NCI-H1092 (cell line): ENCODE data around the gene WDR6.

Experiments used
- DNase-seq: peaks from one replicate; lab custom pipeline; 2025; lab: John Stamatoyannopoulos, UW

The WDR6 gene

DNA sequence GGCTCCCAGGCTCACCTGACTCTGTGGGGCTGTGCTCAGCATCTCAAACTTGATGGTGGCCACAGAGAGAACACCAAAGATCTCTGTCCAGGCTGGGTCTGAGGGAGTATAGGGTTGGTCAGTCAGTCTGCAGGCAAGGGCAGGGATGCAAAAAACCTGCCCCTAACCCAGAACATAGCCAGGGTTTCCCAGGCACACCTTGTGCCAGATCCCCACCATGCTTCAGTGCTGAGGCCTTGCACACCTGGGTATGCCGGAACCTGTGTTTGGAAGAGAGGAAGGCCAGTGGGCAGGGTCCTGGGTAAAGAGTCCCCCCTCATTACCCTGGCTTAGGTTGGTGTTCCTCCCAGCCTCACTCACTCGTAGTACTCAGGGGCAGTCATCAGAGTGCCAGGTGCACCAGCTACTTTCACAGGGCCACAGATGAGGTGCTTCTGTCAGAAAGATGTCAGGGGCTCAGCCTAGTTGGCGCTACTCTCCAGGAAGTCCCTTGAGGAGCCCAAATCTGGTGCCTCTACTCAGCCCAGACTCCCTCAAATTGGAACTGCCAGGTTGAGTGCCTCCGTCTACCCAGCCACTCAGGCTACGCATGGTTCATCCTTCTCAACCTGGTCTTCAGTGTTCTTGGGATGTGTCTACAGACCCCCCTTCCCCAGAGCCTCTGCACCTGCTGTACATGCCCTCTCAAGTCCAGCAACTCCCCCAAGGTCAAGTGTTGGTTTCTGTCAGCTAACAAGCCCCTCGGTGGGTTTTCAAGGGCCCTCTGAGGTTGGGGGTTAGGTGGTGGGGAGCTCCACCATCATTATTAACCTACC lies 9.4 kb downstream of the WDR6 start:
- no peak for DNase-seq

DNA sequence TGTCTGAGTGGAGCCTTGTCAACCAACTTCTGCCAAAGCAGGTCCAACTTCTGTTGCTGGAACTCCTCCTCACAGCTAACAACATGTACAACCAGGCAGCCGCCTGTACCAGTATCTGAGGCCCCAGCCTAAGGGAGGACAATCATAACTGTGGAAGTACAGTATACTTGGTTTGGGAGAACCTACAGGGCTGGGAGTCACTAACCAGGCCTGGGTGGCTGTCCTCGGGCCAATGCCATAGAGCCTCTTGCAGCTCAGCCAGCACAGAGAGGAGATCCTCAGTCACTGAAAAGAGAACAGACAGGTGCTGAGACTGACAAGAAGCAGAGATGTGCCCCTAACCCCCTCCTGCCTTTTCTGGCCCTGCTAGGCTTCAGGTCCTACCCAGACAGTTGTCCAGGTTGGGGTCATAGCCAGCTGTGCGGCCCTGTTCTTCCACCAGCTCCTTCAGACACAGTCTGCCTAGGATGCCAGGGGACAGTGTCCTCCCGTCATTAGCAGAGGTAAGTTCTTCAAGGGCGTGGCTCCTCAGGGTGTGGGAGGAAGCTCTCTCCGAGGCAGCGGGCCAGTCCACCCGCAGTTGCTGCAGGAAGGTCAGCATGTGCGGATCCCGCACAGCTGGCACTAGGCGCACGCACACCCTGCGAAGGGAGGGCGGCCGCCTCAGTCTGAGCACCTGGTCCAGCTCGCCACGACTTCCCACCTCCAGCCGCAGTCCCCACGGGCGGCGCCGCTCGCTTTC lies 10.2 kb downstream of the WDR6 start:
- DNase-seq: no peak

DNA sequence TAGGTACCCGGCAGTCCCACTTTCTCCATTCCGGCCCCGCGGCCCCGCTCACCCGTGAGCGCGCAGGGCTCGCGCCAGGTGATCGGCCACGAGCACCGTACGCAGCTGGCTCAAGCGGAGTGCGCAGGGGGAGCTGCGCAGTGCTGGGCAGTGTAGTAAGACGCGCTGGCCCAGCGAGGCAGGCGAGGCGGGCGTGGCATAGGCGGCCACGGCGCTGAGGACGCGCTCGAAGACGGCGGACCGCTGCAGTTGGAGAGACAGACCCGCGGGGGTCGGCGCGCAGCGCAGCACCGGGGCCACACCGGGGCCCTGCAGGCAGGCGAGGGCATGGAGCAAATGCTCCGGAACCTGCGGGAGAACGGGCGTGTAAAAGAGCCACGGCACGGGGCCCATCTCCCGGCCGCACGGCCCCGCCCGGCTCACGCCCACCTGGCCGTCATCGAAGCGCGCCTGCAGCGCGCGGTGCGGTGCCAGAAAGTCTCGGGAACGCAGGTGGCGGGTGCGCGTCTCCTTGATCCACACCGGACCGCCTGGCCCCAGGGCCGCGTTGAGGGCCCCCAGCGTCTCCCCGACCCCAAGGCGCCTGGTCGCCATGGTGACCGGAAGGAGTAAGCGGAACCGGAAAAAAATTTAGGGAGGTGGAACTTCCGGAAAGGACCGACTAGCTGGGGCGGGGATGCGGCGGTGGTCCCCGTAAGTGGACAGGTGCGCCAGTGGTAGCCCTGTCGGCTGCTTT lies 10.9 kb downstream of the WDR6 start, which contains the start of gene DALRD3:
Gene DALRD3 (minus strand): TSS at position 610 of the 736 bp plus-strand sequence. CDS start 16 bp downstream, at position 594.
- peak; percentile 59 for DNase-seq

DNA sequence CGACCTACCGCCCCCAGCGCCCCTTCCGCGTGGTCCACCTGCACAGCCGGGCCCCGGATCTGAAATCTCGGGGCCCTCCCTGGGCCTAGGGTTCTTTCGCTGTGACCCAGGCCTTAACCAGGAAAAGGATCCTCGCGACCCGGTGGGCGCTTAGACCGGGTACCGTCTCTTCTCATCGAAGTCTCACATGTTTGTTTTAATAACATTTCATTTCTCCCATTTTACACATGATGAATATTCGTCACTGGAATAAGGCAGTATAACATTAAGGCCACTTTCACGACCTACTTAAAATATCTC lies 11.5 kb downstream of the WDR6 start:
- DNase-seq: no peak

DNA sequence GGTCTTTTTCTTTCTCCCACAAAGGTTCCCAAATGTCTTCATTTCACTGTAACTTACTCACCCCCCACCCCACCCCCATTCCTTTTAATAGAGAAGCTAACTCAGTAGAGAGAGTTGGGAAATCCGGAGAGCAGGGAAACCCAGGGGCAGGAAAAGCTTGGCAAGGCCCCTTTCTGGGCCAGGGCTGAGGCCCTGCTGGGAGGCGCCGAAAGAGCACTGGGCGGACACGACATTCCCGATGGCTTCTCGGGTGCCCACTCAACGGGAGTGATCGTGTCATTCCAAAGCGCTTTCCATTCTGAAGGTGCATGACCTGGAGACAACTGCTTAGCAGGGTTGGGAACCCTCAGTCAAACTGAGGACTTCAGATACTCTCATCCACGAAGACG lies 12.7 kb downstream of the WDR6 start:
- DNase-seq: no peak

DNA sequence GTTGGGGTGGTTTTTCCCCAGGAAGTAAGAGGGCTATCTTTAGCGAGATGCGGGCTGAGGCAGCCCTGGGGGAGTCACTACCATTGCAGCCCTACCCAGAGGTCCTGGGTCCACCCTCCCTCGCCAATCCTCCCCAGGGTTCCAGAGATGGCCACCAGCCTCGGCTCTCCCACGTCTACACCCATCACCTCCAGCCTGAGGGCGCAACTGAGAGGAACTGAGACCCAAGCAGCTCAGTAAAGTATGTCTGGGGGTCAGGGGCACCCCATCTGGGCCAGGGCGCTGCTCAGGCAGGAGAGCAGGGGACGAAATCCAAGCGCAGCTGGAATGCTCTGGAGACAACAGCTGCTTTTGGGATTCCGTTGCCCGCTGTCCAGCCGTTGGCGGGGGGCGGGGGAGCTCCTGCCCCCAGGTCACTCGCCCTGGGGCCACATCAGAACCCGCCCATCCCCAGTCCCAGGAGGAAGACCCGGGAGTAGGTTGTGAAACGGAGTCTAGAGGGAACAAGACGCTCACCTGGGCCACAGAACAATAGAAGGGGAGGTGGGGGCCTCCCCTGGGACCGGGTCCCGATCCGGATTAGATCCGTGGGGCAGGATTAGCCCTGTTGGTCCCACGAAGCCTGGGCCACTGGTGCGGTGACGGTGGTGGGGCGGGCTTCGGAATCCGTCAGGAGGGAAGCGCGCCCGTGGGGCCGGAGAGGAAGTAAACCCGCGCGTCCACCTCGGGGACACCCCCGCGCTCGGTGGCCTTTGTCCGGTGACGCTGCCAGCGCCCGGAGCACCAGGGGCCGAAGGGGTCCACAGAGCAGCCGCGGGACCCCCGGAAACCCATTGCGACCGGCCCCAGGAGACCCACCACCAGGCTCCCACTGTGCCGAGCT lies 13.4 kb downstream of the WDR6 start:
- DNase-seq: no peak

DNA sequence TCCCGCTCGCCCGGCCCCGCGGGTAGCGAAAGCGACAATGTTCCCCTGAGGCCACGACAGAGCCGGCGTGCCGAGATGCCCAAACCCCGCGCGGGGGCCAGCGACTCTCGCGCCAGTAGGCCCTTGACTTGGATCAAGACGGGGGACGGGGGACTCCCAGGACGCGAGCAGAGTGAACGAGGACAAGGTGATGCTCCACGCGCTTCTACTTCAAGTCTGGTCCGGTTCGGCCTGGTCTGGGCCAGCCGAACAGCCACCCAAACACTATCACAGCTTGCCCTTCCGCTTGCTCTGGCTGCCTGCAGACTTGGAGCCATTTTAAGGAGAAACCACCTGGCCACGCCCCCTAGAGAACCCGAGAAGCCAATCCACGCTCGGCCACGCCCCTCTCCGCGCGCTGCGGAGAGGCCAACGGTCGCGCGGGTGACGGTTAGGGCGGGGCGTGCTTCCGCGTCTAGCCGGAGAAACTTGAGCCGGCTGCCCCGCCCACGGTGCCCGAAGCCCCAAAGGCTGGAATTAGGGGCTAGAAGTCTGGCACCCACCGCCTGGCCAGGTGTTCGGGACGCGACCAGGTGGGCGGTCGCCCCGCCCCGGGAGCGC lies 14.1 kb downstream of the WDR6 start:
- peak; percentile 95 for DNase-seq

DNA sequence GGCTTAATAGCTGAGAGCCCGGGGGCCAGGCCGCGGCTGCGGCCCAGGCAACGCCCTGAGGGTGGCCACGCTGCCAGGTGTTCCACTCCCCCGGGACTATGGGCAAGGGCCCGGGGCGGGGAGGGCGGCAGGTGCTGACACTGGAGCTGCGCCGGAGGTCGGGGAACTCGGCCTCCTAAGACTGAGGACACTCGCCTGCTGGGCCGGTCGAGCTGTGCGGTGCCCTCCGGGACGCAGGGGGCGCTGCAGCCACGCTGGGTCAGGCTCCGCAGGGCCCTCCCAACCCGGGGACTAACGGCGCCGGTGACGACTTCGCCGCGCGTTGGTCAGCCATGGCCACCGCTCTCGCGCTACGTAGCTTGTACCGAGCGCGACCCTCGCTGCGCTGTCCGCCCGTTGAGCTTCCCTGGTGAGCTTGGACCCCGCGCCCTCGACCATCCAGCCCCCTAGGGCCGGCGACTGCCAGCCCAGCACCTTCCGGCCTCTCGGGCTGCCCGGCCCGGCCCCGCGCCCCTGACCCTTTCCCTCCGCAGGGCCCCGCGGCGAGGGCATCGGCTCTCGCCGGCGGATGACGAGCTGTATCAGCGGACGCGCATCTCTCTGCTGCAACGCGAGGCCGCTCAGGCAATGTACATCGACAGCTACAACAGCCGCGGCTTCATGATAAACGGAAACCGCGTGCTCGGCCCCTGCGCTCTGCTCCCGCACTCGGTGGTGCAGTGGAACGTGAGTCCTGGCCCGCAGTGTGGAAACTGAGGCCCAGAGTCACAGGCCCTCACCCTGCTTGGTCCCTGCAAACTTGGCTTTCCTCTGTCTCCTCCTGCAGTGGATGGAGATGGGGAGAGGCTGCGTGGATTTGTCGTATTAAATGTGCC lies 14.9 kb downstream of the WDR6 start, which contains the start of gene NDUFAF3:
Gene NDUFAF3 (plus strand): TSS at position 309 of the 875 bp plus-strand sequence. CDS start 24 bp downstream, at position 333.
- peak; percentile 80 for DNase-seq

DNA sequence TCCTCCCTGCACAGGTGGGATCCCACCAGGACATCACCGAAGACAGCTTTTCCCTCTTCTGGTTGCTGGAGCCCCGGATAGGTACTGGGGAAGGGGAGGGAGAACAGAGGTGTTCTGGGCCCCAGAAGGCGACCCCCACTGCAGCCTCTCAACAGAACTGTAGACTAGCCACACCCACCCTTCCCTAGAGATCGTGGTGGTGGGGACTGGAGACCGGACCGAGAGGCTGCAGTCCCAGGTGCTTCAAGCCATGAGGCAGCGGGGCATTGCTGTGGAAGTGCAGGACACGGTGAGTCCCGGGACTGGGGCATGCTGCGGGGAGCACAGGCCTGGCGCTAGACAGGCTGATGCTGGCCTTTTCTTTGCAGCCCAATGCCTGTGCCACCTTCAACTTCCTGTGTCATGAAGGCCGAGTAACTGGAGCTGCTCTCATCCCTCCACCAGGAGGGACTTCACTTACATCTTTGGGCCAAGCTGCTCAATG lies 15.5 kb downstream of the WDR6 start:
- DNase-seq: no peak

DNA sequence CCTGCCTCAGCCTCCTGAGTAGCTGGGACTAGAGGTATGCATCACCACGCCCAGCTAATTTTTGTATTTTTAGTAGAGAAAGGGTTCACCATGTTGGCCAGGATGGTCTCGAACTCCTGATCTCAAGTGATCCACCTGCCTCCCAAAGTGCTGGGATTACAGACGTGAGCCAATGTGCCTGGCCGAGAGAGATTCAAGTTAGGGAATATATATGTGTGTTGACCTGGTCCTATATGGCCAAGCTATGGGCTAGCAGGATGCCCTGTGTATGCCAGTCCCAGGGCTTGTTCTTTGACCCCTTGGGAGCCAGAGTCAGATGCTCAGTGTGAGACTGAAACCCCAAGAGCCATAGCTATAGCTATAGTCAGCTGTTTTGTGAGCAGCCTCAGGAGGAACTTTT lies 16.6 kb downstream of the WDR6 start:
- no peak for DNase-seq

DNA sequence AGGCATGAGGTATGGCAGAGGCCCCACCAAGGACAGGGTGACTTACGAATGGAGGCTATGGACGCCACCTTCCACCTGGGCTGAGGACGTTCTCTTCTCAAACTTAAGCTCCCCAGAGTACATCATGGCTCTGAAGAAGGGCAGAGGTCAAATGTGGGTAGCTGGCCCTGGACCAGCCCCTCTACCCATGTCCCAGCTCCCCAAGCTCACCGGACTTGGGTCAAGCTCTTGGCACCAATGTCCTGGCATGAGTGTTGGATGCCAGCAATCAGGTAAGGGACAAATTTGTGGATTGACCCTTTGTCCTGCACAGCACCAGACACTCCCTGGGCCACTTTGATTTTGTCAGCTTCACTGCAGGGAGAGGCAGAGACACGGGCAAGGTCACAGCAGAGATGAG lies 17.3 kb downstream of the WDR6 start:
- no peak for DNase-seq

DNA sequence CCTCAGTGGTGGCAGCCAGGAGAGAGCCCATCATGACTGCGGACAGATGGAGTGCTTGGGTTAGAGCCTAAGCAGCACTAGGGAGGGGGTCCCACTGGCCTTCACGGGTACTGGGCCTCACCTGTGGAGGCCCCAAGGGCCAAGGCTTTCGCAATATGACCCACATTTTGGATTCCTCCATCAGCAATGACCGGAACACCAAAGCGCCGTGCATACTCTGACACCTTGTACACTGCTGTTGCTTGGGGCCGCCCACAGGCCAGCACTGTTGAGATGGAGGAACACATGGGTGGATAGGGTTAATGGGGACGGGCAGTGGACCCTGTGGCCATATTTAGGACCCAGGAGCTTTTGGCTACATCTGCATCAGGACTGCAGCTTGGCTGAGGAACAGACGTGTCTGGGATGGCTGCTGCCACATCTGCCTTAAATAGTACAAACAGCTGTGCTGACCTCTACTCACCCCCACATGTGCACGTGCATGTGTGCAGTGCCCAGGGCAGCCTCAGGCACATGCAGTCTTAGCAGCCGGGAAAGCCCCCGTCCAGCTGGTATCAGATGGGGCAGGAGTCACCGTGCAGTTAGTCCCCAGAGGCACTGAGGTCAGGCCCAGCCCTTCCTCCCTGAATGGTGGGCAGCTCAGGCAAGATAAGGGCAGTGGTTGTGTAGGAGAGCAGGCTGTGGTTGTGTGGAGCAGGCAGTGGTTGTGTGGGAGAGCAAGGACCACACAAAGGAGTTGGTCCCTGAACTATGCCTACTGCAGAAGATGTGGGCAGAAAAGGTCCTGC lies 18.0 kb downstream of the WDR6 start:
- DNase-seq: no peak

DNA sequence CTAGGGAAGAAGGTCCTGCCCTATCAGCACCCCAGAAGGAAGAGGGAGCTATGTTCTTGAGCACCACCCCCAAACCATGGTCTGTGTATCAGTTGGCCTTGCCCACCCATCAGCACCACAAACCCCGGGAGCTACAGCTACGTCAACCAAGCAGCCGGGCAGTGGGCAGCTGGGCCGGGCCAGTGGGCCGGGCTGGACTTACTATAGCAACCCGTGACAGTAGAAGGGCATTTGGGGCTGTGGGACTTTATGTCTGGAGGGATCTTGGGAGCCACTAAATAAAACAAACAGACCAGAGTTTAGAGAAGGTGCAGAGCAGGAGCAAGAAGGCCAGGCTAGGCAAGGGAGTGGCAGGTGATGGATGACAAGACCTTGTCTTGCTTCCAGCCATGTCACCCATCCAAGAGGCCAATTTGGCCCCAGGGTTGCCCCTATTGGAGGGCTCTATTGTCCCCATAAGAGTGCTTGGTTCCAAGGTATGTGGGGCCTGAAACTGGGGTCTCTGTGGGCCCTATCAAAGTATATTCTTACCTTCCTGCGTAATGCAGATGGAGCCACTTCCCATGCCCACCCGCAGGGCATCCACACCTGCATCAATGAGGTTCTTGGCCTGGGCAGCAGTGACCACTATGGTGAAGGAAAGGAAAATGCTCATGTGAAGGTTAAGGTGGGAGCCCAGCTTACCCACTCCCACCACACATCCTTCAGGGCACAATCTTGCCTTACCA lies 18.8 kb downstream of the WDR6 start:
- DNase-seq: no peak

DNA sequence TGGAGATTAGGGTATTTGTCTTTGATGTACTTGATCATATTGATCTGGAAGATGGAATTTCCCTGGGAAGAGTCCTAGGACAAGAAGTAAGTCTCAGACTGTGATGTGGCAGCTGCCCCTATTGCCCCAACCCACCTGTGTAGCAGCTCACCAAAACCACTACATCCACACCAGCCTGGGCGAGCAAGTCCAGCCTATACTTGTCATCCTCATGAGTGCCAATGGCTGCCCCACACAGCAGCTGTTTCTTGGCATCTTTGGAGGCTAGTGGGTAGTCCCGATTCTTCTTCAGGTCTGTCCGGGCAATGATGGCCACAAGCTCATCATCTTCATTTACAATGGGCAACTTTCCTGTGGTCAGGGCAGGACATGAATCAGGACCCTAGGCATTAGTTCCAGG lies 19.3 kb downstream of the WDR6 start:
- DNase-seq: no peak

DNA sequence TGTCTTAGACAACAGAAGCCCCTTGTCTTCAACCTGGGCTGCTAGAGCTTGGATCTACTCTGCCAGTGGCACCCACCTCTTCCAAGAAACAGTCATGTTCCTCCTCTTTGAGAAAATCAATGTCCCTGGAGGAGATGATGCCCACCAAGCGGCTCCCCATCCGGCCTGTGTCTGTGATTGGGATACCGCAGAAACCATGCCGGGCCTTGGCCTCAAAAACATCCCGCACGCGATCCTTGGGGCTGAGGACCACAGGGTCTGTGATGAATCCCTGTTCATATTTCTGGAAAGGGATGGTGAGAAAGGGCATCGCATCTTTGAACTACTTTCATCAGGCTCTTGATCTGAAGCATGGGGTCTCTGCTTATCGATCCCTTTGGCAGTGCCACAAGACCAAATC lies 20.4 kb downstream of the WDR6 start:
- no peak for DNase-seq

DNA sequence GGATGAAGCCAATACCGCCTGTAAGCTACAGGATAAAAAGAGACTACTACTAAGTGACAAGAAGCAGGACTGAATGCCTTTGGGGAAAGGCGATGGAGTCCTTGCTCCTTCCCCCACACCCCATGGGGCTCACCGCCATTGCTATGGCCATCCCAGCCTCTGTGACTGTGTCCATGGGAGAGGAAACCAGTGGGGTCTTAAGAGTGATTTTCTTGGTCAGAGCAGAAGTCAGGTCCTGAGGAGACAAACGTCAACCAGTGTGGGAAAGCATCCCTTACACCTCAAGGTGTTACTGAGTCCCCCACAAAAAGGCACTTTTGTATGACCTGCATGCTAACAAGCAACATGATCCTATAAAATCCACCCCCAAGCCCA lies 21.1 kb downstream of the WDR6 start:
- DNase-seq: no peak

DNA sequence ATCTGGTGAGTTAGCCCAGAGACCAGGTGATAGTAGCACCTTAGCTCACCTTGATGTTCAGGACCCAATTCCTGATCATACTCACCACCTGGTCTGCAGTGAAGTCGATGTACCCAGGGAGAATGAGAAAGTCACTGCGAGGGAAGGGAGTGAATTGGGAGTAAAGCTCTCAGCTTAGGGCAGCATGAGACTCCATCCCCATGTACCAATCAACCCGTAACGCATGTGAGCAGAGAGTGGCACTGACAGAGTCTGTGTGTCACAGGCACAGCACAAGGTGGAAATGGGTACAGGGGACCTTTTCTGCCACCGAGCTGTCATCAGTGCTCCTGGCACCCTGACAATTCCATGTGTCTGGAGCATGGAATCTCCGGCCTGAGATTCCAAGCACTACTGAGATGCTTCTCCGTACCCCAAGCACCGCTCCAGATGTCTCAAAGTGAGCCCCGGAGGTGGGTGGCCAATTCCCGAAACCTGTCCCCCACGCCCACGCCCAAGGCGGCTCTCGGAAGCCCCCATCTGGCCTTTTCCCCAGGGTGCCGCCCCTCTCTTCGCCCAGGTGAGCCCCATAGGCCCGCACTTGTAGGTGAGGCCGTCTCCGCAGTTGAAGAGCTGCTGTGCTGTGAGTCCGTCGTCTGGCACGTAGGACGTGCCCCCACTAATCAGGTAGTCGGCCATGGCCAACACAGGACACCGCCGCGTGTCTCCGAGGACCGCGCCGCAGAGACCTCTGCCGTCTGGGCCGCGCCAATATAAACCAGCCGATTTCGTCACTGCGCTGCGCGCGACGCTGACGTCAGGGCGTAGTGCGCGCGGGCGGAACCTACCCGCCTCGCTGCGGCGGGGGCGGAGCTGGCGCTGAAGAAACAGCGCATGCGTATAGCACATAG lies 21.7 kb downstream of the WDR6 start, which contains the start of gene IMPDH2:
Gene IMPDH2 (minus strand): TSS at position 726 of the 890 bp plus-strand sequence. CDS start 48 bp downstream, at position 678.
- peak; percentile 90 for DNase-seq

DNA sequence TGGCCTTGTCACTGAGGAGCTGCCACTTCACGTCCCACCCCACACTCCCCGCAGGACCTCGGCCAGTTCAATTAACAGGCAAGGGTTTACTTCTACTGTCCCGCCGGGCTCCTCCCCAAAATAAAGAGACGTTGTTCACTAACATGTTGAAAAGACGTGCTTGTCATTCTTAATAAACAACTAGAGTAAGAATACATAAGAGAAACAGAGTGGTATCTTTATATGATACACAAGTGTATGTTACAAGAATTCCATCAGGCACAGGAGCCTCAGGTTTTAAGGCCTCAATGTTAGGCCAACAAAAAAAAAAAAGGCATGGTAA lies 22.3 kb downstream of the WDR6 start:
- no peak for DNase-seq
